GM19372 (cell line): Measurements from ENCODE around the gene HSPD1.
A peak's percentile ranks its signal among the peaks of the same experiment; 100 is the strongest.

ENCODE experiments used
- ATAC-seq: cut with Tn5 transposase; IDR thresholded peaks from one replicate; pipeline ENCODE4 v1.9.1; 2021; ENCODE audit warnings: mild to moderate bottlenecking, low read depth, moderate library complexity; ENCODE audit not compliant: unreplicated experiment

The HSPD1 gene

GRCh38 chr2:197499594-197500502 is at the start of gene HSPD1, which contains the start of gene HSPE1:
Gene HSPD1 (minus strand): TSS chr2:197499840. CDS start chr2:197498848, 992 bp downstream.
Gene HSPE1 (plus strand): TSS chr2:197500379. CDS start chr2:197500437, 58 bp downstream.
- ATAC-seq = peak; percentile 80

GRCh38 chr2:197548582-197548981 is 48.9 kb upstream of the HSPD1 start:
- no peak for ATAC-seq

- no peak for ATAC-seq
Observed at GRCh38 chr2:197547163-197547900, 47.7 kb upstream of the HSPD1 start.

- ATAC-seq = no peak
Observed at GRCh38 chr2:197543206-197543605, 43.6 kb upstream of the HSPD1 start.

- no peak for ATAC-seq
Observed at GRCh38 chr2:197539734-197540133, 40.1 kb upstream of the HSPD1 start.

GRCh38 chr2:197538412-197538811 is 38.8 kb upstream of the HSPD1 start:
- ATAC-seq = no peak

GRCh38 chr2:197517150-197517549 is 17.5 kb upstream of the HSPD1 start:
- ATAC-seq = no peak

GRCh38 chr2:197516393-197516761 is 16.7 kb upstream of the HSPD1 start:
- peak; percentile 0 for ATAC-seq

- peak; percentile 89 for ATAC-seq
Observed at GRCh38 chr2:197515739-197516392, 16.2 kb upstream of the HSPD1 start, which contains the start of gene MOB4. Gene MOB4 (plus strand): TSS chr2:197516066. CDS start chr2:197516087, 21 bp downstream.

- no peak for ATAC-seq
Observed at GRCh38 chr2:197515315-197515738, 15.7 kb upstream of the HSPD1 start.

- no peak for ATAC-seq
Observed at GRCh38 chr2:197514754-197515153, 15.1 kb upstream of the HSPD1 start.

- no peak for ATAC-seq
Observed at GRCh38 chr2:197513915-197514314, 14.3 kb upstream of the HSPD1 start.

- ATAC-seq = no peak
Observed at GRCh38 chr2:197506658-197507057, 7.0 kb upstream of the HSPD1 start.

- ATAC-seq = no peak
Observed at GRCh38 chr2:197504512-197504911, 4.9 kb upstream of the HSPD1 start.

- no peak for ATAC-seq
Observed at GRCh38 chr2:197504000-197504399, 4.4 kb upstream of the HSPD1 start.

GRCh38 chr2:197502685-197503084 is 3.0 kb upstream of the HSPD1 start:
- no peak for ATAC-seq

- no peak for ATAC-seq
Observed at GRCh38 chr2:197502201-197502600, 2.6 kb upstream of the HSPD1 start.

GRCh38 chr2:197500503-197501131 is 977 bp upstream of the HSPD1 start:
- ATAC-seq = peak; percentile 2

- ATAC-seq = peak; percentile 17
Observed at GRCh38 chr2:197498937-197499593, 575 bp downstream of the HSPD1 start.
